Measurements from ENCODE around the gene PALM3. TPM values are rescaled to one million over a fixed set of nuclear protein-coding genes. Genes with fewer than 3 reads are reported as not detected.

Gene PALM3
- total RNA-seq: 0.07 and 0.46 TPM in 2 replicates

GRCh38 chr19:14061751-14062557 is at the start of gene PALM3:
Gene PALM3, minus strand, starts transcription at chr19:14062076. Its CDS starts 96 bp downstream, at chr19:14061980.

GRCh38 chr19:14090509-14091080 is 28.7 kb upstream of the PALM3 start, which contains the start of gene SAMD1:
Gene SAMD1, minus strand, starts transcription at chr19:14090751.

GRCh38 chr19:14085309-14085995 is 23.6 kb upstream of the PALM3 start, which contains the start of gene C19orf67:
Gene C19orf67, minus strand, starts transcription at chr19:14085783. Its CDS starts 156 bp downstream, at chr19:14085627.

GRCh38 chr19:14072535-14073260 is 10.8 kb upstream of the PALM3 start, which contains the start of gene MISP3:
Gene MISP3, plus strand, starts transcription at chr19:14072786. Its CDS starts 524 bp downstream, at chr19:14073310.

GRCh38 chr19:14031719-14032480 is 30.0 kb downstream of the PALM3 start, which contains the start of gene IL27RA:
Gene IL27RA, plus strand, starts transcription at chr19:14031762. Its CDS starts 111 bp downstream, at chr19:14031873.

GRCh38 chr19:14027856-14028450 is 33.9 kb downstream of the PALM3 start, which contains the start of gene RLN3:
Gene RLN3, plus strand, starts transcription at chr19:14028148. Its CDS starts 57 bp downstream, at chr19:14028205.

GRCh38 chr19:14006085-14006765 is 55.7 kb downstream of the PALM3 start, which contains the start of gene RFX1:
Gene RFX1, minus strand, starts transcription at chr19:14006320. Its CDS starts 12,477 bp downstream, at chr19:13993843.

Other genes starting within 250 kb of the PALM3 start
- gene NANOS3, start 184.9 kb downstream of the PALM3 start, total RNA-seq: 0.33 TPM in 1 of 2 replicates, not detected in the other
- gene BRME1, start 156.0 kb downstream of the PALM3 start, total RNA-seq: 0.65 and 0.99 TPM in 2 replicates
- 12.2 and 15.5 TPM in 2 replicates for gene CC2D1A, start 155.9 kb downstream of the PALM3 start, total RNA-seq
- 3.2 and 5.9 TPM in 2 replicates for gene PODNL1, start 123.7 kb downstream of the PALM3 start, total RNA-seq
- gene DCAF15, start 109.6 kb downstream of the PALM3 start, total RNA-seq: 7.0 and 10.0 TPM in 2 replicates
- 6.6 and 8.0 TPM in 2 replicates for gene RFX1, start 55.8 kb downstream of the PALM3 start, total RNA-seq
- not detected in 2 replicates for gene RLN3, start 33.9 kb downstream of the PALM3 start, total RNA-seq
- 1.7 and 6.8 TPM in 2 replicates for gene IL27RA, start 30.3 kb downstream of the PALM3 start, total RNA-seq
- 0.89 and 1.6 TPM in 2 replicates for gene MISP3, start 10.7 kb upstream of the PALM3 start, total RNA-seq
- not detected in 2 replicates for gene C19orf67, start 23.7 kb upstream of the PALM3 start, total RNA-seq
- 22.2 and 38.2 TPM in 2 replicates for gene SAMD1, start 28.7 kb upstream of the PALM3 start, total RNA-seq
- gene PRKACA, start 55.7 kb upstream of the PALM3 start, total RNA-seq: 85.1 and 89.7 TPM in 2 replicates
- gene ASF1B, start 74.5 kb upstream of the PALM3 start, total RNA-seq: 2.0 and 2.8 TPM in 2 replicates
- gene ADGRL1, start 144.1 kb upstream of the PALM3 start, total RNA-seq: 5.9 TPM in 2 replicates